ENCODE measurements around the gene SARNP. TPM values are rescaled to one million over a fixed set of nuclear protein-coding genes. Genes with fewer than 3 reads are reported as not detected.
"Not testable (repeated sequence)": the region's sequence is repeated elsewhere in the genome, so short reads cannot be mapped to it uniquely, and the experiment has no call there.

Gene SARNP
- total RNA-seq, 1 experiment from 2014 or later, result 137 TPM

DNA sequence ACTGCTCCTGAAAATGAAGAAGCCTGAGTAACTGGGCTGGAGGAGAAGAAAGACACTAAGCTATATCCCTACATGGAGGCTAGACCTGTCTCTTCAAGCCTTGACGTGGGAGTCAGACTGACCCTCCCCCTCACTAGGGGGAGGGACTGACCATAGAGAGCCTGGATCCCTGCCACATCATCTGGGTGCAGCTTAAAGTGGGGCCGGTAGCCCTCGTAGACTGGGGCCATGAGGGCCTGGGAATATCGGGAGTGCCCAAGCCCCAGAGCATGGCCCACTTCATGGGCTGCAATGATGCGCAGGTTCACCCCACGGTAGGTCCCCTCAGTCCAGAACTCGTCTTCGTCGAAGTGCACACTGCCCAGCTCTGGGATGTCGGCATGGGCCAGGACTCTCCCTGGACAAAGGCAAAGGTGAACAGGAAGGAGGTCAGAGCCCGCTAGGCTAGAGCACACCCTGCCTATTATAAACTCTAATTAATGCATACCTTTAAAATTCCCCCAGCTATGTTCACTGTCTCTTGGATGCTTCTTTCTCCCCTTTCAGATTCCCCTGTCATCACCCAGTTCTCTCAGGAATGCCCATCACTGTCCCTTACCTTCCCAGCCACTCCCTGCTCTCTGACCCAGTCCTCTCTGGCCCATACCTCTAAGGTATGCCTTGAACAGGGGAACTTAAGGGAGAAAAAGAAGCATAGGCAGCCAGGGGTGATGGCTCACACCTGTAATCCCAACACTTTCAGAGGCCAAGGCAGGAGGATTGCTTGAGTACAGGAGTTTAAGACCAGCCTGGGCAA is 22.0 kb upstream of the SARNP start:
- no peak for DNase-seq (ENCODE audit: low read depth)

DNA sequence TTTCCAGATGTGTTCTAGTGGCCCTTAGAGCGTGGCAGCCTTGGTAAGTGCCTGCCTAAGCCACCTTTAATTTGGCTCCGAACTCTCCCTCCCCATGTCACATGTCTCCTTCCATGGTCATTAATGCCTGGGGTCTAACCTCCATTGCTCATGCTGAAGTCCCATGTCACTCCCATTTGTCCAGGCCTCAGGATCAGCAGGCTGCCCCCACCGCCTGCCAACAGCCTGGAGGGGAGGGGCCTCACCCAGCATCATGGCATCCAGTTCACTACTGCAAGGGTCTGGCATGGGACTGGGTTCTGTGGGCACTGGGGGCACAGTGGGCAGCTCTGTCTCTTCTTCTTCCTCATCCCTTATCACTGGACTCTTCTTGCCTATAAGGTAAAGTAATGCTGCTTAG is 20.8 kb upstream of the SARNP start:
- no peak for DNase-seq (ENCODE audit: low read depth)

DNA sequence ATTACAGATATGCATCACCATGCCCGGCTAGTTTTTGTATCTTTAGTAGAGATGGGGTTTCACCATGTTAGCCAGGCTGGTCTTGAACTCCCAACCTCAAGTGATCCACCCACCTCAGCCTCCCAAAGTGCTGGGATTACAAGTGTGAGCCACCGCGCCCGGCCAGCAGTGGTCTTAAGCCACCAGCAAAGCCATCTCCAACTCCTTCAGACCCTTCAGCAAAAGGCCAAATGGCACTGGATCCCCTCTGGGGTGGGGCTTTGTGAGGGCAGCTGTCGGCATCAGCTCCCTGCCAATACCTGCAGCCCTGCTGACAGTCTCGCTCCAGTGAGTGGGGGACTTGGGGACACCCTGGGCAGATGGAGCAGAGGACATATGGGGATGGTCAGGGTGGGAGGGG is 16.9 kb upstream of the SARNP start:
- not testable (repeated sequence) for DNase-seq (ENCODE audit: low read depth)

DNA sequence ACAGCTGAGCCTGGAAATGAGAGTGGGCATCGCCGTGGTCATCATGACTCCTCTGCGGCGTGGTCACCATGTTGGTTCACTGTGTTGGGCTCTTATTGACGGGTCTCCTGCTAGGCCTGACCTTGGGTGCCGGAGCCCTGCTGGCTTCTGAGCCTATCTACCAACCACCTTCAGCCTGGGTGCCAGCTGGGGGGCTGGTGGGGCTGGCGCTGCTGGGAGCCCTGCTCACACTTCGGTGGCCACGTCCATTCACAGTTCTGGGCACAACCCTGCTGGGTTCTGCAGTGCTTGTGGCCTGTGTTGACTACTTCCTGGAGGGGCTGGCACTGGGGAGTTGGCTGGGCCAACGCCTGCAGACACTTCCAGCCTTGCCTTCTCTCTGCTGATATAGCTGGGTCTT is 15.5 kb upstream of the SARNP start:
- no peak for DNase-seq (ENCODE audit: low read depth)

DNA sequence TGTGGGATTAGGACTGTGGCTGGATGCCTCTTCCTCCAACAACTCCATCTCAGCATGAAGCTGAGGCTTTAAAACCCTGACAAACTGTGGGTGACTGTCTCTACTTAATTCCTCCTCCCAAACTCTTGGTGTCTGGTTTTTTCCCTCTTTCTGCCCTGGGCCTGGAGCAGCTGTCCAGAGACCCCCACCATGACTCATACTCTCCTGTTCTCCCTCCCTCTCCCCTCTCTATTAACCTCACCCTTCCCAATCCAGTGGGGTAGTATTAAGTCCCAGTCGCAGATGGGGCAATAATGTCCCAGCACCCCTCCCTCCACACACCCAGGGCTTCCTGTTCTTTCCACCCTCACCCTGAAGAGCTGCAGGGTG is 13.9 kb upstream of the SARNP start:
- no peak for DNase-seq (ENCODE audit: low read depth)

DNA sequence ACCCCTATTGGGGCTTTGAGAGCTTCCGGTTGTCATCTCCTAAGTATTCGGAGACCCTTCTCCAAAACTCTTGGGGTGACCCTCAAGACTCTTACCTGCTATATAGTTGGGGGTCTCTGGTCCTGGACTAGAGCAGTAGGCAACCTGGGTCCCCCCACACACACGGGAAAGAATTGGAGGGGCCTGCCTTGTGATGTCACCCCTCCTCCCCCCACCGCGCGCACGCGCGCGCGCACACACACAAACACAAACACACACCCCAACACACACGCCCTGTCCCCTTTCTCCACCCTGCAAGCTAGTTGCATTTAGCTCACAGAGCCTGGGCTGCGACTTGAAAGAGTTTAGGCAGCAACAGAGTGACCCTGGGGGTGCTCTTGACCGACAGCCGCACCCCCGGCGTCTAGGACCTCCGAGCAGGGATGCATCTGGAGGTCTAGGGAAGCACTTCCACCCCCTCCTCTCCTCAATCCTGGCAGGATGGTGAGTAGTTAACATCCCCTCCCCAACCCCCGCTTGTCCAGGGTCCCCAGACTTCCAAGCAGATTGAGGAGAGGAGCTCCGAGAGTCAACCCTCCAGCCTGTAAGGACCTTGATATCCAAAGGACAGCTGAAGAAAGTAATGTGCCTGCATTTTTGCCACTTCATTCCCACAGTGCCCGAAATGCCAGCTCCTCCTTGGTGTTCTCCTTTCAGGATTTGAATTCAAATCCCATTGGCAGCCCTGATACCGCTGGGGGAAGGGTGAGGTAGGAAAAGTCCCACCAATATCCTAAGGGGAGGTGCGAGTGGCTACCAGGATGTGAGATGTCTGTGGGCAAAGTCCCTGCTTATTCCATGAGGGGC is 13.3 kb upstream of the SARNP start:
- DNase-seq (ENCODE audit: low read depth), result peak; percentile 60

DNA sequence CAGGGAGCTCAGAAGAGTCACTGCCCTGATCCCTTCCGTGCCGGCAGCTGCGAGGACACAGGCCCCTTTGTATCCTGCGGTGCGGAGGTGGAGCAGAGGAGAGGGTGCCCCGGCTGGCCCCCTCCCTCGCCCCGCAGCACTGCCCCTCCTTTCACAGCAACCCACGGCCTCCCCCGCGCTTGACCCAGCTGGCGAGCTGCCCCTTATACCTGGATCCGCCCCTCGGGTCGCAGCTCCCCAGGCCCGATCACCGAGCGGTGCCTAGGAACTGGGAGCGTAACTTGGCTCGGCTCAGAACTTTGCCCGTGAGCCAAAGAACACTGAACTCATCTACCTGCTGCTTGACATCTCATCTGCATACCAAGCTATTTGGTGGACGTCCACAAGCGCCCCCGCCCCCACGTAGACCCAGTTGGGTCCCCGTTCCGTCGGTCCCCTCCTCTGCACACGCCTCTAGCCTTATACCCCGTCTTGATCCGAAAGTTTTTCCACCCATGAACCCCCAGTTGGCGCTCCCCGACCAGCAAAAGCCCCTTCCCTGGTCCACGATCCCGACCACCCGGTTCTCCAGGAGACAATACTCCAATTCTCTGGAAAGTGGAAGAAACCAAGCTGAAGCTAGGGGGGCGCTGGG is 12.6 kb upstream of the SARNP start:
- DNase-seq (ENCODE audit: low read depth), result no peak

DNA sequence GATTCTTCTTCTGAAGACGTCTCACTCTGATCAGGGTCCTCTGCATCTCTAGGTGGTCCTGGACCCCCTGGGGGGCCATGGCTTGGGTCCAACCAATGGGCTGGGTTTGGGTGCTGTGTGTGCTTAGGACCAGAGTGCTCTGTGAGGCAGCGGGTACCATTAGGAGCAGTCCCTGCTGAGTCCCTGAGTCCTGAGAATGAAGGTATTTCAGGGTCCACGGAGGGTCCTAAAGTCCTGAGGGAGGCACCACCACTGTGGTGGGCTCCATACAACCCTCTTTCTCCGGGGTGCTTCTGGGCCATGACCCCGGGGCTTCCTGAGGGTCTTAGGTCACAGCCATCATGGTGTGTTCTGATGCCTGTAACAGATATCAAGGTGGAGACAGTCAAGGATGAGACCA is 10.8 kb upstream of the SARNP start:
- no peak for DNase-seq (ENCODE audit: low read depth)

DNA sequence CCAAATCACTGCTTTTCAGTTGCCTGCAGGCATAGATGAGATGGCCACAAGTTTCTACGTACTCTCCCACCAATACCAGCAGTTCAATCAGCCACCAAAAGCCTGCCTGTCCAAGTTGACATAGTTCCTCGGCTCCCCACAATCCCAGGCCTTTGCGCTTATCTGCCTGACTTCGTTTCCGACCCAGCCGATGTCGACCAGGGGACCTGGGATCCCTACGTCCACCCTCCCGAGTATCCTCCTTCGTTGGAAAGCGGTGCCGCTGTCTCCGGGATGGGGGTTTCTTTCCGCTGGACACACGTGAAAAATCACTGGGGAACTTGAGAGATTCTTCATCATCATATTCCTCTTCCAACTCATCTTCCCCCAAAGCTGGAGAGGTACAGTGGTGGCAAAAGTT is 10.3 kb upstream of the SARNP start:
- no peak for DNase-seq (ENCODE audit: low read depth)

DNA sequence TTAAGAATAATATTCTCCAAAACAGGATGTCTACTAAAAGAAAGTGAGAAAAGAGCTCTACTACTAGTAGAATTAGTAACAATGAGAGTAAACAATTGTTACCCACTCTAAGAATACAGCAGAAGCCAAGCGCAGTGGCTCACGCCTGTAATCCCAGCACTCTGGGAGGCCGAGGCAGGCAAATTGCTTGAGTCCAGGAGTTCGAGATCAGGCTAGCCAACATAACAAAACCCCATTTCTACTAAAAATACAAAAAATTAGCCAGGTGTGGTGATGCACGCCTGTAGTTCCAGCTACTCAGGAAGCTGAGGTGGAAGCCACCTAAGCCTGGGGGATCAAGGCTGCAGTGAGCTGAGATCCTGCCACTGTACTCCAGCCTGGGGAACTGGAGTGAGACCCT is 7.2 kb upstream of the SARNP start:
- no peak for DNase-seq (ENCODE audit: low read depth)

DNA sequence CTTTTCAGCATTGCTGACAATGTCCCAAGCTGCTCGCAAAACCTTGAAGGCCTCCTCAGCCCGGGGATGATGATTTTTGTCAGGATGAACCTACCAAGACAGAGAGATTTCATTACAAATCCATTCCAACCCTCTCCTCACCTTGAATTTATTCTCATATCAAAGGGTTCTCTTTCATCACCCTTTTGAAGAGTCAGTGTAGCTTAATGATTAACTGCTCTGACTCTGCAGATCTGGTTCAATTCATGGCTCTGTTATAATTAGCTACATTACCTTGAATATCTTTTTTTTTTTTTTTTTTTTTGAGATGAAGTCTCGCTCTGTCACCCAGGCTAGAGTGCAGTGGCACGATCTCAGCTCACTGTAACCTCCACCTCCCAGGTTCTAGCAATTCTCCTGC is 5.9 kb upstream of the SARNP start:
- no peak for DNase-seq (ENCODE audit: low read depth)

DNA sequence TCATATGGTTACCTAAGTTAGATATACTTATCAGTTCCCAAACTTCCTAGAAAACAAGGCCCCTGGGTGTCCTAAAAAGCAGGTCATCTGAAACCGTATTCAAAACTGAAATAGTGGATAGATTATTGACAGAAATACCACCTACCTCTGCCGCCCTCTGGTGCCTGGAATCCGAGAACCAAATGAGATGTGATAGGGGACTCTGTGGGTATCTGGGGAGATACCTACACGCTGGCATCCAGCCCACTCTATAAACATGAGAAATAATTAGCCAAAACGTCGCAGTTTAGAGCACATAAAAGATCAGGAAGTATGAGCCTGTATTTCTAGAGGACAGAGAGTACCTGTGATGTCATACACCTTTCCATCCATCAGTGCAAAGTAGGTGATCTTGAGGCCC is 4.7 kb upstream of the SARNP start:
- no peak for DNase-seq (ENCODE audit: low read depth)

DNA sequence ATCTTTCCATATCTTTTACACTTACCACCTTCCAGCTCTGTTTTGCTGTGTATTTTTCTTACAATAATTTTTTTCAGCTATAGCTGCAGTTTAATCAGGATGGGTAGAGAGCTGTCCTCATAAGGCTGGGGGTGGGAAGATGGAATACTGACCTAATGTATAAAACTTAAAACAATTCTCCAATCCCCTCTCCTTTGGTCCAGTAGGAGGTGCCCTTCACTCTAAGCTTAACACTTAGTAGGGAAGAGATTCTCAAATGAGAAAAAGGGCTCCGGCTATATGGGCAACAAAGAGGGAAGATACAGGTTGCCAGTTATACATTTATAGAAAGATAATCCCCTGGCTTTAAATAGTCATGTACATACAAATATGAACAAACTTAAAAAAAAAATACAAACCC is 3.2 kb upstream of the SARNP start:
- DNase-seq (ENCODE audit: low read depth), result peak; percentile 20

DNA sequence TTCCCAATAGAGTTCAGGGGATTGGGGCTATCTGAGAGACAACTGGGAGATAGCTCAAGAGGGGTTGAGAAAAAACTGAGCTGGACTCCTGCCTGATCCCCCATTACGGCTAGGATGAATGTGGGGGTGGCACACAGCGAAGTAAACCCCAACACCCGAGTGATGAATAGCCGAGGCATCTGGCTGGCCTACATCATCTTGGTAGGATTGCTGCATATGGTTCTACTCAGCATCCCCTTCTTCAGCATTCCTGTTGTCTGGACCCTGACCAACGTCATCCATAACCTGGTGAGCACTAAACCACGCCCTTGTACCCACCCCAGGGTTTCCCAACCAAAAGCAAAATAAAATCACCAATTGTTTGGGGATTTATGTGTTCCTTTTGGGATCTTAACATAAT is 1.4 kb upstream of the SARNP start:
- DNase-seq (ENCODE audit: low read depth), result no peak

DNA sequence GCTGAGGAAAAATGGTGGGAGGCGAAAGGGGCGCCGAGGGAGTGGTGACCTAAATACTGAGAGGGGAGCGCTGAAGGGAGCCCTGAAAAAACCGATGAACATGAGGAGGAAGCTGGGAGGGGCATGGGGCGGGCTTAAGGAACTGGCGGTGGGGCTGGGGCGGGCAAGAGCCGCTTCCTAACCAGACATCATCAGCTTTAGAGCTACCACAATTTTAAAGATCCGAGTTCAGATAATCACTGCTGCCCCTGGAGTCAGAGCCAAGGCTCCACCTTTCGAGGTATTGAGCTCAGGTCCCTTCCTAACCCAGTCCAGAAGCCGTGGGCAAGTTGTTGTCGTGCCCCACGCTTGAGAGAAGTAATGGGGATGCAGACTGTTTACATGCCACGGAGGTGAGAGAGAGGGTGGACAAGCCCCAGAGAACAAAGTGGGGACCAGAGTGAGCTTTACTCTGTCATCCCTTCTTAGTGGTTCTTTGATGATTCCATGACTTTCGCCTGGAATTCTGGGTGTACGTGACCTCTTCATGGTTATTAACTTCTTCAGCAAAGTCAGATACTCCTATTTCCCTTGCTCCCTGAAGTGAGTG is 710 bp upstream of the SARNP start:
- DNase-seq (ENCODE audit: low read depth), result peak; percentile 7

DNA sequence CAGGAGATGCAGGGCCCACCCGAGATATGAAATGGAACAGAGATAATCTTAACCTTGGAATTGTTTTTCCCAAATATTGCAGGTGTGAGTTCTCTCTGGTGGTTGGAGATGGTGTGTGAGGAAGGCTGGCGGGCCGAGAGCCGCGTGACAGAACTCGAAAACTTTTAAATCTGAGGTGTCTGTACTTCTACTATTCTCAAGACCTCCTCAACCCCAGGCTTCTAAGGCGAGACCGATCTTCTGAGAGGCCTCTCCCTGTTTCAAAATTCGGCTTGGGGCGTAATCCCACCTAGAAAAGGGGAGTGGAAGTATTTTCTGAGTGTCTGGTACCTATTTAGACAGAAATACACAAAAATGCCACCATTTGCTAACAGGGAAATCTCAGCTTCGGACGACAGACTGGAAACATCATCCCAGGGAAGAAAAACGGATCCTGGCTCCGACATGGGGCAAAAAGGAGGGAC is 611 bp downstream of the SARNP start:
- DNase-seq (ENCODE audit: low read depth), result peak; percentile 26

DNA sequence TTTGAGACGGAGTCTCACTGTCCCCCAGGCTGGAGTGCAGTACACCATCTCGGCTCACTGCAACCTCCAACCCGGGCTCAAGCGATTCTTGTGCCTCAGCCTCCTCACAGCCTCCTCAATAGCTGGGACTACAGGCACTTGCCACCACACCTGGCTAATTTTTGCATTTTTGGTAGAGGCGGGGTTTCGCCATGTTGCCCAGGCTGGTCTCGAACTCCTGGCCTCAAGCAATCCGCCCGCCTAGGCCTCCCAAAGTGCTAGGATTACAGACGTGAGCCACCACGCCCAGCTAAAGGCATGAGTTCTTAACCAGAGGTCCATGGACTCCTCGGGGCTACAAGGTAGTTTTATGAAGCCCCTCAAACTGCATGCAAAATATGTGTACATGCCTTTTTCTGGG is 2.1 kb downstream of the SARNP start:
- no peak for DNase-seq (ENCODE audit: low read depth)

DNA sequence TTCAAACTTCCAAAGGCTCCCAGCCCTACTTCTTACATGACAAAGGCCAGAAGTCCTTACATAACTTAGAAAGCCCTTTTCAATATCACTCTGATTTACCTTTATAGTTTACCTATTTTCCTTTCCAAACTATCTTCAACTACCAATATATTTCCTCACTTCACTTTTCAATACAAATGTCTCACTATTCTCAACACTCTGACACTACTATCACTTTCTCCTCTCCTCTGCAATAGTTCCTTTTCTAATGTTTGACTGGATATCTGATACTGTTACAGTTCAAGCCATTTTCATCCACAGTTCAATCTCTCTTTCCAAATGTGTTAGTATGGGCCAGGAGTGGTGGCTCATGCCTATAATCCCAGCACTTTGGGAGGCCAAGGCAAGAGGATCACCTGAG is 3.3 kb downstream of the SARNP start:
- DNase-seq (ENCODE audit: low read depth), result no peak

DNA sequence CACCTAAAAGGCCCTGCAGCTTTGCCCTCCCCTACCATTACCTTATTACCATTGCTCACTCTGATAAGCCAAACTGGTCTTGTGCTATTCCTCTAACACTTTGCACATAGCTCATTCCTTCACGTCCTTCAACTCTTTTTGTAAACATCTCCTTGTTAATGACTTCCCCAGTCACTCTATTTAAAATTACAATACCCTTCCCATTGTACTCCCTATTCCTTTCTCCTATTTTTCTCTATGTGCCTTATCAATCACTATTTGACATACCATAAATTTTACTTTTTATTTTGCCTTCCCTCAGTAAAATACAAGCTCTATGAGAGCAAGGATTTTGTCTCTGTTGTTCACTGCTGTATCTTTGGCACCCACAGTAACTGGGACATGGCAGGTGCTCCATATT is 5.4 kb downstream of the SARNP start:
- DNase-seq (ENCODE audit: low read depth), result no peak

DNA sequence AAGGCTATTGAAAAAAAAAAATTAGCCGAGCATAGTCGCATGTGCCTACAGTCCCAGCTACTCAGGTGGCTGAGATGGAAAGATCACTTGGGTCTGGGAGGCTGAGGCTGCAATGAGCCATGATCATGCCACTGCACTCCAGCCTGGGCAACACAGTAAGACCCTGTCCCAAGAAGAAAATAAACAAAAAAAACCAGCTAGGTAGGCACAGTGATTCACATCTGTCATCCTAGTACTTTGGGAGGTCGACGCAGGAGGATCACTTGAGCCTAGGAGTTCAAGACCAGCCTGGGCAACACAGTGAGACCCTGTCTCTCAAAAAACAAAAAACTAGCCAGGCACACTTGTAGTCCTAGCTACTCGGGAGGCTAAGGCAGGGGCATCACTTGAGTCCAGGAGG is 8.2 kb downstream of the SARNP start:
- DNase-seq (ENCODE audit: low read depth), result no peak

DNA sequence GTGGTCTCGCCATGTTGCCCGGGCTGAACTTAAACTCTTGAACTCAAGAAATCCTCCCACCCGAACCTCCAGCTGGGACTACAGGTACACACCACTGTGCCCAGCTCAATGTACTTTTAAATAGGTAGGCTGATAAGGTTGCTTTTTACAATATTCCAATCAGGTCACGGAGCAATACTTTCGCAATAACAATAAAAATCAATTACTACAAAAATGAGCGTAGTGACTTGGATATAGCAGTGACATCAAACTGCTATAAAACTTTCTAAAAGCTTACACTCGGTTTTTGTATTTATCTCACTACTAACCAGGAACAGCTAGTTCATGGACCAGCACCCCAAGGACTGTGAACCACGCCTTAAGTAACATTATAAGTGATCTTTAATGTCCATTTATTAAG is 10.5 kb downstream of the SARNP start:
- no peak for DNase-seq (ENCODE audit: low read depth)

DNA sequence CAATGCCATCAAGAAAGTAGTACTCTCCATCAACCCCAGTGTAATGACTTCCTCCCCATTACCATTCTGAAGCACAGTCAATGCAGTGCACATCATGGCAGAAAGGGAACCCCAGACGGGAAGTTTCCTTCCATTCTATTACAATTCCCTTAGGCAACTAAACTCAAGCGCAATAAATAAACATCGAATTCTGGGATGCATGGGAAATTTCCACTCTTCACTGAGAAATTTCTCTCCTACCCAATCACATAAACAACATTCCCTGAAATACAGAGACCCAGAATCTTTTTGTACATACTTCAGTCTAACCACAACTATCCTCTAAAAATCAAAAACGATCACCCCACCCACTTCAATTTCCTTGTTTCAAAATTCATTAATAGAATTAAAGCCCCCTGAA is 20.0 kb downstream of the SARNP start:
- DNase-seq (ENCODE audit: low read depth), result no peak
